GM12878 (cell line): Measurements from ENCODE around the gene ITGAV. TPM values are rescaled to one million over a fixed set of nuclear protein-coding genes. Genes with fewer than 3 reads are reported as not detected.

Experiments used
- ATAC-seq: fragments of 200-7000 bp; cut with Tn5 transposase; 3 replicates; pipeline ENCODE4 v1.9.1; 2020; ENCODE audit warnings: mild to moderate bottlenecking, moderate library complexity
- BruUV-seq: library from RNA; stranded (reverse); fragments of 400-500 nt; replicated peaks from 2 replicates; lab custom pipeline; 2021; lab: Mats Ljungman, UMichigan
- CTCF ChIA-PET: fragments of 300-600 bp; sonication (Branson Sonifier 250); formaldehyde crosslinking; extraction: SDS; loops from one replicate; lab custom pipeline; 2021; ENCODE audit warnings: inconsistent platforms; lab: Yijun Ruan, JAX
- POLR2A ChIA-PET: fragments of 350-600 bp; formaldehyde crosslinking; extraction: SDS; loops from one replicate; lab custom pipeline; 2021; ENCODE audit warnings: inconsistent platforms; lab: Charles Lee
- RAD21 ChIA-PET: fragments of 300-600 bp; sonication (Branson Sonifier 250); formaldehyde crosslinking; loops from one replicate; lab custom pipeline; 2023; ENCODE audit warnings: antibody characterized with exemption; ENCODE audit not compliant: unreplicated experiment; lab: Charles Lee
- SMC1A ChIA-PET: fragments of 300-600 bp; sonication (Branson Sonifier 250); formaldehyde crosslinking; loops from one replicate; lab custom pipeline; 2023; ENCODE audit not compliant: unreplicated experiment, uncharacterized antibody; lab: Charles Lee
- DNase-seq: peaks from one replicate; pipeline ENCODE4 v3.0.0-alpha.2; 2011; ENCODE audit warnings: low read depth, low spot score
- FAIRE-seq: peaks from 3 replicates; lab custom pipeline; 2011; peaks lifted over from hg19 to GRCh38; lab: Jason Lieb, UNC
- H2AFZ ChIP-seq: 2 replicates; pipeline ENCODE4 v1.6.0; 2011; ENCODE audit warnings: low read depth, low read length, control low read depth; ENCODE audit not compliant: control insufficient read depth
- H3K27ac ChIP-seq: 2 replicates; pipeline ENCODE4 v1.5.1; 2011; ENCODE audit warnings: control low read depth; ENCODE audit not compliant: control insufficient read depth, insufficient read depth
- H3K27me3 ChIP-seq, 2 experiments: replicated peaks in 1 of 2; 2 replicates each; pipeline versions ENCODE4 v1.6.0 to v1.6.1; 2011; ENCODE audit warnings: low read length in 1 of 2; ENCODE audit not compliant: control insufficient read depth in 2 of 2, insufficient read depth in 2 of 2
- H3K36me3 ChIP-seq, 2 experiments: 2 replicates each; pipeline ENCODE4 v1.5.1; 2011; ENCODE audit warnings: low read length in 1 of 2; ENCODE audit not compliant: control insufficient read depth in 2 of 2, insufficient read depth in 2 of 2
- H3K4me1 ChIP-seq: 2 replicates; pipeline ENCODE4 v1.6.1; 2011; ENCODE audit warnings: mild to moderate bottlenecking, low read length, moderate library complexity, mixed read lengths; ENCODE audit not compliant: control insufficient read depth, insufficient read depth
- H3K4me2 ChIP-seq: 2 replicates; pipeline ENCODE4 v1.6.0; 2011; ENCODE audit warnings: control low read depth; ENCODE audit not compliant: control insufficient read depth, insufficient read depth
- H3K4me3 ChIP-seq: fragments of 200-600 bp; sonication (generic); 2 replicates; pipeline ENCODE4 v1.5.1; 2016
- H3K79me2 ChIP-seq: 2 replicates; pipeline ENCODE4 v1.6.0; 2011; ENCODE audit warnings: low read length; ENCODE audit not compliant: control insufficient read depth, insufficient read depth
- H3K9ac ChIP-seq: 2 replicates; pipeline ENCODE4 v1.8.0; 2011; ENCODE audit warnings: low read length, control low read depth, mixed read lengths; ENCODE audit not compliant: control insufficient read depth, insufficient read depth
- H3K9me3 ChIP-seq: replicated peaks from 3 replicates; pipeline ENCODE4 v1.5.1; 2011; ENCODE audit warnings: mild to moderate bottlenecking, low read length; ENCODE audit not compliant: control insufficient read depth, insufficient read depth
- H4K20me1 ChIP-seq: 2 replicates; pipeline ENCODE4 v1.6.0; 2011; ENCODE audit not compliant: control insufficient read depth, insufficient read depth
- BRCA1 ChIP-seq: IDR thresholded peaks from 2 replicates; pipeline ENCODE4 v1.6.1; 2011; ENCODE audit warnings: low read depth, low read length, improper control_type of control experiment
- DPF2 ChIP-seq: fragments of 450-650 bp; IDR thresholded peaks from 2 replicates; pipeline ENCODE4 v1.6.1; 2017; ENCODE audit warnings: mild to moderate bottlenecking
- GATAD2B ChIP-seq: fragments of 450-650 bp; conservative IDR thresholded peaks from 2 replicates; pipeline ENCODE4 v1.6.1; 2017; ENCODE audit warnings: low read depth, mild to moderate bottlenecking, moderate library complexity
- JUNB ChIP-seq: IDR thresholded peaks from 2 replicates; pipeline ENCODE4 v1.6.1; 2016; ENCODE audit warnings: antibody characterized with exemption, mild to moderate bottlenecking
- MEF2A ChIP-seq: IDR thresholded peaks from 2 replicates; pipeline ENCODE4 v1.6.1; 2011; ENCODE audit warnings: low read depth, mild to moderate bottlenecking, low read length, moderate library complexity; ENCODE audit not compliant: insufficient read depth
- NBN ChIP-seq: fragments of 450-650 bp; IDR thresholded peaks from 2 replicates; pipeline ENCODE4 v1.6.1; 2016
- POLR2AphosphoS2 ChIP-seq: IDR thresholded peaks from 2 replicates; pipeline ENCODE4 v1.6.1; 2011; ENCODE audit warnings: low read depth, mild to moderate bottlenecking, low read length, improper control_type of control experiment, moderate library complexity
- RFX5 ChIP-seq: IDR thresholded peaks from 2 replicates; pipeline ENCODE4 v1.6.1; 2011; ENCODE audit warnings: low read depth, low read length, improper control_type of control experiment
- SMAD5 ChIP-seq: IDR thresholded peaks from 2 replicates; pipeline ENCODE4 v1.6.1; 2016; ENCODE audit warnings: antibody characterized with exemption, low read depth
- TCF7 ChIP-seq: IDR thresholded peaks from 2 replicates; pipeline ENCODE4 v1.6.1; 2014; ENCODE audit warnings: antibody characterized with exemption, borderline replicate concordance
- WGBS: methylation state at CpG from one replicate; pipeline ENCODE4 v1.1.6; 2016; ENCODE audit warnings: low lambda C conversion rate; ENCODE audit not compliant: insufficient replicate concordance, insufficient coverage; ENCODE audit errors: missing lambda C conversion rate; 5-methylcytosine and 5-hydroxymethylcytosine counted together
- in situ Hi-C: fragments of 300-500 bp; cut with MboI; formaldehyde crosslinking; loops from 9 replicates; pipeline ENCODE4 v1.14.3; 2018; ENCODE audit warnings: mixed read lengths
- intact Hi-C: fragments of 100-400 bp; cut with micrococcal nuclease; formaldehyde crosslinking; loops from one replicate; pipeline ENCODE4 v1.14.2; 2022; ENCODE audit not compliant: unreplicated experiment
- polyA plus RNA-seq, 11 experiments: library from polyadenylated mRNA; depleted of rRNA in 4 of 11; unstranded in 6 of 11; stranded (reverse) in 5 of 11; fragments of >200 nt; fragmentation: Nextera tagmentation in 4 of 11; fragmentation: Illumina TruSeq in 1 of 11; extraction: Ambion mirVana in 4 of 11; extraction: Trizol in 1 of 11; gene quantifications; 1 replicate in 1 of 11; 2 replicates in 10 of 11; pipeline versions ENCODE4 v1.2.1 to v1.2.3, GENCODE V29; 2011 to 2016; ENCODE audit warnings: inconsistent platforms in 2 of 11, missing spikeins in 2 of 11, low read depth in 1 of 11
- total RNA-seq, 4 experiments: library from RNA; depleted of rRNA in 3 of 4; stranded (reverse); fragments of >200 nt in 3 of 4; fragmentation: Illumina TruSeq in 1 of 4; extraction: Trizol in 1 of 4; gene quantifications; 2 replicates each; pipeline versions ENCODE4 v1.2.1 to v1.2.3, GENCODE V29; 2013 to 2021
- TF ChIP-seq, protein P1 (sequence below): IDR thresholded peaks from 2 replicates; pipeline ENCODE4 v1.6.1; 2012; ENCODE audit warnings: low read length, inconsistent platforms
- TF ChIP-seq, protein P2 (sequence below): IDR thresholded peaks from 2 replicates; pipeline ENCODE4 v1.6.1; 2012; ENCODE audit warnings: low read depth, low read length, improper control_type of control experiment

The ITGAV gene
- total and polyA plus RNA-seq, 10 of the 15 experiments (the other 5 are each of a cell fraction or from before 2014, with no cell fraction given), result 2.1 to 10.8 (median 6.1) TPM

DNA sequence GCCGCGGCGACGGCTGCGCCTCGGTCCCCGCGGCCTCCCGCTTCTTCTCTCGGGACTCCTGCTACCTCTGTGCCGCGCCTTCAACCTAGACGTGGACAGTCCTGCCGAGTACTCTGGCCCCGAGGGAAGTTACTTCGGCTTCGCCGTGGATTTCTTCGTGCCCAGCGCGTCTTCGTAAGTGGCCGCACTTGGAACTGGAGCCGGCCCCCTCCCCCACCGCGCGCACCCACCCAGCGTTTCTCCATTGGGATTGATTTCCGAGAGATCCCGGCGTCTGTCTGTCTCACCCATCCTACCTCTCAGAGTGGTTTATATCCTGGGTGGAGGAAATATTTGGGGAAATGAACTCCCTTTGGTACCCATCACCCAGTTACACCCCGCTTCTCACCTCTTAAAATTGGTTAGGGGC, 498 bp downstream of the ITGAV start:
- WGBS, result under 1% methylated on average over 32 of the region's 32 CpGs
- no peak for ATAC-seq
- no peak for FAIRE-seq

GRCh38 chr2:186590759-186591505, 1.1 kb downstream of the ITGAV start:
- H3K79me2 ChIP-seq, result peaks cover 25% of the 10 kb centered on the region
- intact Hi-C loops (loop anchor here (5.0 kb wide), 1 partner anchor 89 kb away; no protein-coding TSS in a partner anchor), in situ Hi-C loops (no loop called here)
- H3K4me3 ChIP-seq, result peak overlapping the region; percentile 95
- ChIA-PET RAD21 (interaction anchor here (1.2 to 2.1 kb wide), 2 partner anchors 49 to 51 kb away, joined by 4 to 10 read pairs; no protein-coding TSS in a partner anchor), CTCF (no interaction called here), POLR2A (no interaction called here), SMC1A (interaction anchor here (1.0 kb wide), 2 partner anchors 52 to 190 kb away, joined by 3 read pairs; no protein-coding TSS in a partner anchor)
- no peaks in the 10 kb centered on the region for H3K36me3 ChIP-seq
- H3K4me2 ChIP-seq, result peak overlapping the region; percentile 51
- no peaks in the 10 kb centered on the region for H3K9me3 ChIP-seq
- H2AFZ ChIP-seq, result peak overlapping the region; percentile 96
- no peaks in the 10 kb centered on the region for H4K20me1 ChIP-seq
- 2% methylated on average over 17 of the region's 17 CpGs for WGBS
- ATAC-seq, result peak; percentile 33
- no peak for DNase-seq
- H3K27me3 ChIP-seq, result no peaks in the 10 kb centered on the region
- peak; percentile 7 for FAIRE-seq
- H3K4me1 ChIP-seq, result peaks cover 6% of the 10 kb centered on the region; the same call in 1 of the 2 replicates
- H3K9ac ChIP-seq, result peak overlapping the region; percentile 91
- peak overlapping the region; percentile 89 for H3K27ac ChIP-seq
- TSS peak; percentile 44 for BruUV-seq
- TF ChIP-seq NBN (peak; percentile 31; the same call in 1 of the 2 replicates), TCF7 (0 out of 2 replicates have a peak, but pooled peaks have one; percentile 10), SMAD5 (no peak), MEF2A (0 out of 2 replicates have a peak, but pooled peaks have one; percentile 47), RFX5 (no peak), BRCA1 (no peak), JUNB (peak; percentile 30; the same call in 1 of the 2 replicates)
- TF ChIP-seq, protein P1, sequence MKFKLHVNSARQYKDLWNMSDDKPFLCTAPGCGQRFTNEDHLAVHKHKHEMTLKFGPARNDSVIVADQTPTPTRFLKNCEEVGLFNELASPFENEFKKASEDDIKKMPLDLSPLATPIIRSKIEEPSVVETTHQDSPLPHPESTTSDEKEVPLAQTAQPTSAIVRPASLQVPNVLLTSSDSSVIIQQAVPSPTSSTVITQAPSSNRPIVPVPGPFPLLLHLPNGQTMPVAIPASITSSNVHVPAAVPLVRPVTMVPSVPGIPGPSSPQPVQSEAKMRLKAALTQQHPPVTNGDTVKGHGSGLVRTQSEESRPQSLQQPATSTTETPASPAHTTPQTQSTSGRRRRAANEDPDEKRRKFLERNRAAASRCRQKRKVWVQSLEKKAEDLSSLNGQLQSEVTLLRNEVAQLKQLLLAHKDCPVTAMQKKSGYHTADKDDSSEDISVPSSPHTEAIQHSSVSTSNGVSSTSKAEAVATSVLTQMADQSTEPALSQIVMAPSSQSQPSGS, result 0 out of 2 replicates have a peak, but pooled peaks have one; percentile 53
- TF ChIP-seq, protein P2, sequence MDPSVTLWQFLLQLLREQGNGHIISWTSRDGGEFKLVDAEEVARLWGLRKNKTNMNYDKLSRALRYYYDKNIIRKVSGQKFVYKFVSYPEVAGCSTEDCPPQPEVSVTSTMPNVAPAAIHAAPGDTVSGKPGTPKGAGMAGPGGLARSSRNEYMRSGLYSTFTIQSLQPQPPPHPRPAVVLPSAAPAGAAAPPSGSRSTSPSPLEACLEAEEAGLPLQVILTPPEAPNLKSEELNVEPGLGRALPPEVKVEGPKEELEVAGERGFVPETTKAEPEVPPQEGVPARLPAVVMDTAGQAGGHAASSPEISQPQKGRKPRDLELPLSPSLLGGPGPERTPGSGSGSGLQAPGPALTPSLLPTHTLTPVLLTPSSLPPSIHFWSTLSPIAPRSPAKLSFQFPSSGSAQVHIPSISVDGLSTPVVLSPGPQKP, result no peak

More for the DNA sequence above, 498 bp downstream of the ITGAV start:
- no TSS peak for BruUV-seq
- peak overlapping the region; percentile 89 for H3K27ac ChIP-seq
- peak overlapping the region; percentile 91 for H3K9ac ChIP-seq
- H3K27me3 ChIP-seq, result no peaks in the 10 kb centered on the region
- no peak for TF ChIP-seq POLR2AphosphoS2
- TF ChIP-seq GATAD2B, result 0 out of 2 replicates have a peak, but pooled peaks have one; percentile 5
- no peak for TF ChIP-seq JUNB
- peak; percentile 8; the same call in 1 of the 2 replicates for TF ChIP-seq DPF2
- peak overlapping the region; percentile 95 for H3K4me3 ChIP-seq
- H3K79me2 ChIP-seq, result peaks cover 25% of the 10 kb centered on the region
- no peak for DNase-seq
- H3K36me3 ChIP-seq, result no peaks in the 10 kb centered on the region
- no peaks in the 10 kb centered on the region for H4K20me1 ChIP-seq
- intact Hi-C loops (loop anchor here (5.0 kb wide), 1 partner anchor 88 kb away; no protein-coding TSS in a partner anchor), in situ Hi-C loops (no loop called here)
- RAD21 ChIA-PET, result interaction anchor here (1.2 to 2.1 kb wide), 2 partner anchors 50 to 51 kb away, joined by 4 to 10 read pairs; no protein-coding TSS in a partner anchor
- peak overlapping the region; percentile 51 for H3K4me2 ChIP-seq
- H3K4me1 ChIP-seq, result peaks cover 6% of the 10 kb centered on the region; the same call in 1 of the 2 replicates
- POLR2A ChIA-PET, result interaction anchor here (1.1 to 1.6 kb wide), 2 partner anchors 99 to 105 kb away, joined by 3 to 9 read pairs; partner anchors contain the start of gene ZC3H15
- peak overlapping the region; percentile 96 for H2AFZ ChIP-seq
- CTCF ChIA-PET, result interaction anchor here (1.2 to 2.4 kb wide), 5 partner anchors 11 to 858 kb away, joined by 4 to 10 read pairs (median 5); partner anchors contain the start of gene CALCRL
- H3K9me3 ChIP-seq, result no peaks in the 10 kb centered on the region
- SMC1A ChIA-PET, result interaction anchor here (0.9 to 1.6 kb wide), 5 partner anchors 19 to 858 kb away, joined by 3 to 6 read pairs (median 3); partner anchors contain the start of gene CALCRL
